K562 (cell line): ENCODE measurements around the gene DHPS. TPM values are rescaled to one million over a fixed set of nuclear protein-coding genes. Genes with fewer than 3 reads are reported as not detected.
A peak's percentile ranks its signal among the peaks of the same experiment; 100 is the strongest.

Experiments used
- ASH1L ChIP-seq: fragments of 450-650 bp; IDR thresholded peaks from 2 replicates; pipeline ENCODE4 v1.6.1; 2018; ENCODE audit warnings: borderline replicate concordance, mild to moderate bottlenecking, low read depth; ENCODE audit not compliant: partially characterized antibody
- CBX1 ChIP-seq: sonication (generic); IDR thresholded peaks from 2 replicates; pipeline ENCODE4 v1.6.1; 2016; ENCODE audit warnings: antibody characterized with exemption, low read depth, mild to moderate bottlenecking
- CHCHD3 ChIP-seq: fragments of 250-450 bp; sonication (Bioruptor Pico); IDR thresholded peaks from 2 replicates; pipeline ENCODE4 v2.1.2; 2022; ENCODE audit warnings: mild to moderate bottlenecking
- CTBP1 ChIP-seq: fragments of 450-650 bp; IDR thresholded peaks from 2 replicates; pipeline ENCODE4 v1.6.1; 2016; ENCODE audit warnings: borderline replicate concordance
- E2F5 ChIP-seq: sonication (generic); formaldehyde crosslinking; IDR thresholded peaks from 2 replicates; pipeline ENCODE4 v1.8.0; 2022; ENCODE audit warnings: mild to moderate bottlenecking, missing genetic modification reagents
- EP400 ChIP-seq: fragments of 450-650 bp; IDR thresholded peaks from 2 replicates; pipeline ENCODE4 v1.6.1; 2017; ENCODE audit warnings: antibody characterized with exemption, mild to moderate bottlenecking, moderate library complexity
- FIP1L1 ChIP-seq: fragments of 200-400 bp; formaldehyde crosslinking; IDR thresholded peaks from 2 replicates; pipeline ENCODE4 v1.6.1; 2018; ENCODE audit warnings: mild to moderate bottlenecking, low read depth, low read length; ENCODE audit not compliant: poor library complexity, severe bottlenecking
- MTA3 ChIP-seq: fragments of 450-650 bp; formaldehyde crosslinking; IDR thresholded peaks from 2 replicates; pipeline ENCODE4 v1.6.1; 2017; ENCODE audit warnings: mild to moderate bottlenecking, borderline replicate concordance
- POLR2B ChIP-seq: fragments of 450-650 bp; IDR thresholded peaks from 2 replicates; pipeline ENCODE4 v1.6.1; 2018; ENCODE audit warnings: low read depth; ENCODE audit not compliant: partially characterized antibody
- PRMT5 ChIP-seq: sonication (generic); formaldehyde crosslinking; IDR thresholded peaks from 2 replicates; pipeline ENCODE4 v1.5.0; 2020; ENCODE audit warnings: missing genetic modification reagents
- SMARCC2 ChIP-seq: fragments of 450-650 bp; IDR thresholded peaks from 2 replicates; pipeline ENCODE4 v1.6.1; 2017; ENCODE audit warnings: antibody characterized with exemption, moderate library complexity, mild to moderate bottlenecking, low read depth
- TFAM ChIP-seq: fragments of 250-450 bp; sonication (Bioruptor Pico); conservative IDR thresholded peaks from 2 replicates; pipeline ENCODE4 v1.5.0; 2021; ENCODE audit warnings: mild to moderate bottlenecking, moderate library complexity
- TRIM25 ChIP-seq: fragments of 450-650 bp; IDR thresholded peaks from 2 replicates; pipeline ENCODE4 v1.7.0; 2016; ENCODE audit warnings: borderline replicate concordance
- TRIM28 ChIP-seq: fragments of 450-650 bp; IDR thresholded peaks from 2 replicates; pipeline ENCODE4 v1.6.1; 2017
- ZEB2 ChIP-seq: fragments of 450-650 bp; IDR thresholded peaks from 2 replicates; pipeline ENCODE4 v1.6.1; 2016
- ZNF318 ChIP-seq, 2 experiments: fragments of 450-650 bp; IDR thresholded peaks; 2 replicates each; pipeline ENCODE4 v1.6.1; 2016; ENCODE audit warnings: mild to moderate bottlenecking in 2 of 2, borderline replicate concordance in 1 of 2, low read depth in 1 of 2, moderate library complexity in 1 of 2
- ZNF75A ChIP-seq: fragments of 450-650 bp; formaldehyde crosslinking; IDR thresholded peaks from 2 replicates; pipeline ENCODE4 v1.4.0; 2020; ENCODE audit warnings: mild to moderate bottlenecking
- polyA plus RNA-seq, 8 experiments: library from polyadenylated mRNA; depleted of rRNA in 4 of 8; stranded (reverse) in 5 of 8; unstranded in 3 of 8; fragments of >200 nt; fragmentation: Nextera tagmentation in 2 of 8; fragmentation: Illumina TruSeq in 1 of 8; extraction: Ambion mirVana in 2 of 8; extraction: Trizol in 1 of 8; gene quantifications; 2 replicates each; pipeline versions ENCODE4 v1.2.1 to v1.2.3, GENCODE V29; 2011 to 2014; ENCODE audit warnings: inconsistent platforms in 1 of 8, missing spikeins in 1 of 8
- total RNA-seq, 7 experiments: library from RNA; depleted of rRNA in 6 of 7; stranded (reverse); fragments of >200 nt in 6 of 7; fragmentation: Illumina TruSeq in 2 of 7; extraction: Trizol in 2 of 7; gene quantifications; 2 replicates each; pipeline versions ENCODE4 v1.2.1 to v1.2.3, GENCODE V29; 2011 to 2021; ENCODE audit warnings: low replicate concordance in 1 of 7

Gene DHPS
- total and polyA plus RNA-seq, 9 of the 15 experiments (the other 6 are each of a cell fraction or from before 2014, with no cell fraction given), result 47.1 to 110 (median 79.9) TPM

GRCh38 chr19:12628040-12629022 lies 53.3 kb downstream of the DHPS start (continued):
- TF ChIP-seq CTBP1 (no peak), MTA3 (peak; percentile 34; the same call in 1 of the 2 replicates), ZNF75A (peak; percentile 99), TRIM25 (no peak), FIP1L1 (no peak), EP400 (0 out of 2 replicates have a peak, but pooled peaks have one; percentile 15), E2F5 (CRISPR knock-in tag) (no peak), SMARCC2 (no peak), ZNF318 (IDR thresholded peaks at IDR 0.05; ENCODE audit: borderline replicate concordance in 1 of 2, low read depth in 1 of 2) (peak in 1 of 2 experiments; percentile 30; a peak in 1 of 4 replicates), ASH1L (no peak), POLR2B (peak; percentile 16), TFAM (no peak), PRMT5 (CRISPR knock-in tag) (no peak), CBX1 (peak; percentile 78; the same call in 1 of the 2 replicates), CHCHD3 (CRISPR knock-in tag) (no peak), TRIM28 (peak; percentile 97), ZEB2 (peak; percentile 86)
